Measurements from ENCODE around the gene LOXL1. TPM values are rescaled to one million over a fixed set of nuclear protein-coding genes. Genes with fewer than 3 reads are reported as not detected.

LOXL1 gene
- polyA plus RNA-seq, 1 donor (not counting 4 experiments of a cell fraction or from before 2014, with no cell fraction given), result 8.8 TPM

GRCh38 chr15:73941449-73941848 is 15.2 kb downstream of the LOXL1 start:
- Histone ChIP-seq H4K20me1 (ENCODE audit: control insufficient read depth, extremely low read depth, insufficient read depth, low read length) (no peaks in the 10 kb centered on the region), H3K79me2 (ENCODE audit: control insufficient read depth, insufficient read depth, low read length) (no peaks in the 10 kb centered on the region), H3K9me3 (ENCODE audit: control insufficient read depth, low read depth, low read length) (no peaks in the 10 kb centered on the region), H3K4me2 (ENCODE audit: control insufficient read depth, extremely low read depth, insufficient read depth, low read depth, low read length) (no peak overlapping the region), H3K9ac (ENCODE audit: control insufficient read depth, extremely low read depth, insufficient read depth, low read length) (no peak overlapping the region), H3K9me1 (ENCODE audit: control insufficient read depth, extremely low read depth, insufficient read depth, low read length) (peaks cover 4% of the 10 kb centered on the region), H3K27me3 (ENCODE audit: control insufficient read depth, extremely low read depth, insufficient read depth, low read length) (no peaks in the 10 kb centered on the region), H2AFZ (ENCODE audit: control insufficient read depth, low read length) (no peak overlapping the region), H3K36me3 (ENCODE audit: control insufficient read depth in 2 of 2, extremely low read depth in 1 of 2, insufficient read depth in 2 of 2, low read length in 2 of 2) (no peaks in the 10 kb centered on the region), H3K4me1 (ENCODE audit: control insufficient read depth, extremely low read depth, insufficient read depth, low read length) (peaks cover 19% of the 10 kb centered on the region), H3K27ac (ENCODE audit: control insufficient read depth, insufficient read depth, low read length) (no peak overlapping the region), H3K4me3 (ENCODE audit: control insufficient read depth in 2 of 3, extremely low read depth in 1 of 3, insufficient read depth in 2 of 3, low read depth in 1 of 3, low read length in 3 of 3) (no peak overlapping the region)
- no peak for FAIRE-seq
- dilution Hi-C loops (cut with MboI; ENCODE audit: extremely low pct_ligation_motif_present, low sequenced_read_pairs), result no loop called here
- DNase-seq (ENCODE audit: low read depth, low spot score), result no peak
- no peak for TF ChIP-seq EZH2 (IDR thresholded peaks at IDR 0.05; ENCODE audit: low read length)
- no peak for TF ChIP-seq CTCF (optimal IDR thresholded peaks at IDR 0.05 in 1 of 3, IDR thresholded peaks at IDR 0.05 in 1 of 3, conservative IDR thresholded peaks at IDR 0.05 in 1 of 3; ENCODE audit: extremely low read depth in 1 of 3, insufficient read depth in 2 of 3, low read length in 3 of 3)

GRCh38 chr15:73941871-73942635 is 15.8 kb downstream of the LOXL1 start:
- no peak overlapping the region for H3K27ac ChIP-seq (ENCODE audit: control insufficient read depth, insufficient read depth, low read length)
- FAIRE-seq (no peak), DNase-seq (ENCODE audit: low read depth, low spot score) (no peak)
- H3K4me3 ChIP-seq (ENCODE audit: control insufficient read depth in 2 of 3, extremely low read depth in 1 of 3, insufficient read depth in 2 of 3, low read depth in 1 of 3, low read length in 3 of 3), result no peak overlapping the region
- H3K9me1 ChIP-seq (ENCODE audit: control insufficient read depth, extremely low read depth, insufficient read depth, low read length), result no peaks in the 10 kb centered on the region
- no peak overlapping the region for H3K9ac ChIP-seq (ENCODE audit: control insufficient read depth, extremely low read depth, insufficient read depth, low read length)
- H3K79me2 ChIP-seq (ENCODE audit: control insufficient read depth, insufficient read depth, low read length), result no peaks in the 10 kb centered on the region
- H3K27me3 ChIP-seq (ENCODE audit: control insufficient read depth, extremely low read depth, insufficient read depth, low read length), result no peaks in the 10 kb centered on the region
- dilution Hi-C loops (cut with MboI; ENCODE audit: extremely low pct_ligation_motif_present, low sequenced_read_pairs), result no loop called here
- H2AFZ ChIP-seq (ENCODE audit: control insufficient read depth, low read length), result no peak overlapping the region
- no peak overlapping the region for H3K4me2 ChIP-seq (ENCODE audit: control insufficient read depth, extremely low read depth, insufficient read depth, low read depth, low read length)
- TF ChIP-seq CTCF (optimal IDR thresholded peaks at IDR 0.05 in 1 of 3, IDR thresholded peaks at IDR 0.05 in 1 of 3, conservative IDR thresholded peaks at IDR 0.05 in 1 of 3; ENCODE audit: extremely low read depth in 1 of 3, insufficient read depth in 2 of 3, low read length in 3 of 3), result no peak
- TF ChIP-seq EZH2 (IDR thresholded peaks at IDR 0.05; ENCODE audit: low read length), result no peak
- H3K36me3 ChIP-seq (ENCODE audit: control insufficient read depth in 2 of 2, extremely low read depth in 1 of 2, insufficient read depth in 2 of 2, low read length in 2 of 2), result no peaks in the 10 kb centered on the region
- no peaks in the 10 kb centered on the region for H3K9me3 ChIP-seq (ENCODE audit: control insufficient read depth, low read depth, low read length)
- no peaks in the 10 kb centered on the region for H4K20me1 ChIP-seq (ENCODE audit: control insufficient read depth, extremely low read depth, insufficient read depth, low read length)
- H3K4me1 ChIP-seq (ENCODE audit: control insufficient read depth, extremely low read depth, insufficient read depth, low read length), result peaks cover 14% of the 10 kb centered on the region

Measured in keratinocyte (primary cell).